ENCODE results near the gene AGBL5.

AGBL5 gene

GRCh38 chr2:27042159-27042661 is 9.3 kb upstream of the AGBL5 start:
- DNase-seq (ENCODE audit: low read depth), result peak; percentile 64
- TF ChIP-seq, protein P1, sequence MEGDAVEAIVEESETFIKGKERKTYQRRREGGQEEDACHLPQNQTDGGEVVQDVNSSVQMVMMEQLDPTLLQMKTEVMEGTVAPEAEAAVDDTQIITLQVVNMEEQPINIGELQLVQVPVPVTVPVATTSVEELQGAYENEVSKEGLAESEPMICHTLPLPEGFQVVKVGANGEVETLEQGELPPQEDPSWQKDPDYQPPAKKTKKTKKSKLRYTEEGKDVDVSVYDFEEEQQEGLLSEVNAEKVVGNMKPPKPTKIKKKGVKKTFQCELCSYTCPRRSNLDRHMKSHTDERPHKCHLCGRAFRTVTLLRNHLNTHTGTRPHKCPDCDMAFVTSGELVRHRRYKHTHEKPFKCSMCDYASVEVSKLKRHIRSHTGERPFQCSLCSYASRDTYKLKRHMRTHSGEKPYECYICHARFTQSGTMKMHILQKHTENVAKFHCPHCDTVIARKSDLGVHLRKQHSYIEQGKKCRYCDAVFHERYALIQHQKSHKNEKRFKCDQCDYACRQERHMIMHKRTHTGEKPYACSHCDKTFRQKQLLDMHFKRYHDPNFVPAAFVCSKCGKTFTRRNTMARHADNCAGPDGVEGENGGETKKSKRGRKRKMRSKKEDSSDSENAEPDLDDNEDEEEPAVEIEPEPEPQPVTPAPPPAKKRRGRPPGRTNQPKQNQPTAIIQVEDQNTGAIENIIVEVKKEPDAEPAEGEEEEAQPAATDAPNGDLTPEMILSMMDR (IDR thresholded peaks at IDR 0.05; ENCODE audit: insufficient read depth, low read depth, low read length, missing control alignments), result no peak
- H3K4me3 ChIP-seq (ENCODE audit: low read depth, low read length), result no peak overlapping the region

GRCh38 chr2:27042985-27043634 is 8.4 kb upstream of the AGBL5 start:
- DNase-seq (ENCODE audit: low read depth), result no peak
- TF ChIP-seq, protein P1 (IDR thresholded peaks at IDR 0.05; ENCODE audit: insufficient read depth, low read depth, low read length, missing control alignments), result no peak
- H3K4me3 ChIP-seq (ENCODE audit: low read depth, low read length), result no peak overlapping the region

DNA sequence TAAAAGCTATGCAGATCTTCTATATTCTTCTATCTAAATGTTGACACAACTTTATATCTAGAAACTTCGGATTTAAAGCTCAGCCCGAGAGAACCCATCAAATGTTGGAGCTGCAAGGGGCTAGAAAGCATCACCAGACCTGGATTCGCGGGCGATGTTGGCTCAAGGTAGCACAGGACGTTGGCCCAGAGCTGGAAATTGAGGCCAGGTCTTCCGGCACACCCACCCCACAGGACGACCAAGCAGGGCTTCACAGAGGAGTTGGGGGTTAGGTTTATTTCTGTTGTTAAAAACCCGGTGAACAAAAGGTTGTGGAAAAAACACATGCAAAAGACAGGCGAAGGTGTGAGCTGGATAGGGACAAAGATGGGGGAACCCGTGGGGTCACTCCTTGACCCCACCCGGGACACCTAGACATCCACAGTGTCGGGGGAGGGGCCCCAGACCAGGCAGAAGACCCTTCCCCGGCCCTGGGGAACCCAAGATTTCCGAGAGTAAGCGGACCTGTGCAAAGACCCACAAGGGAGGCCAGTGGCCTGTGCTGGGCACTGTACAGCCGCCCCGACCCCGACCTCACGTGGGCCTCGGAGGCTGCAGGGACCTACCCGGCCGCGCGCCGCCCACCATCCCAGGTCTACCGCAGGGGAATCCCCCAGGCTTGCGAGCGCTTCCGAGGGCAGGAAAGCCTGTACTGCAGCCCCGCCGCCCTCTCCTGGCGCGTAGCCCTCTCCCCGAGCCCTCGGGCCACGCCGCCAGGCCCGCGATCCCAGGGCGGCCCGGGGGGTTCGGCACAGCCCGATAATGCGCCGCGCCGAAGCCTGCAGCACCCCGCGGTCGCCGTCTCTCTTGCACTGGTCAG is 1.8 kb upstream of the AGBL5 start:
- peak overlapping the region; percentile 76 for H3K4me3 ChIP-seq (ENCODE audit: low read depth, low read length)
- DNase-seq (ENCODE audit: low read depth), result peak; percentile 81
- TF ChIP-seq, protein P1 (IDR thresholded peaks at IDR 0.05; ENCODE audit: insufficient read depth, low read depth, low read length, missing control alignments), result no peak

DNA sequence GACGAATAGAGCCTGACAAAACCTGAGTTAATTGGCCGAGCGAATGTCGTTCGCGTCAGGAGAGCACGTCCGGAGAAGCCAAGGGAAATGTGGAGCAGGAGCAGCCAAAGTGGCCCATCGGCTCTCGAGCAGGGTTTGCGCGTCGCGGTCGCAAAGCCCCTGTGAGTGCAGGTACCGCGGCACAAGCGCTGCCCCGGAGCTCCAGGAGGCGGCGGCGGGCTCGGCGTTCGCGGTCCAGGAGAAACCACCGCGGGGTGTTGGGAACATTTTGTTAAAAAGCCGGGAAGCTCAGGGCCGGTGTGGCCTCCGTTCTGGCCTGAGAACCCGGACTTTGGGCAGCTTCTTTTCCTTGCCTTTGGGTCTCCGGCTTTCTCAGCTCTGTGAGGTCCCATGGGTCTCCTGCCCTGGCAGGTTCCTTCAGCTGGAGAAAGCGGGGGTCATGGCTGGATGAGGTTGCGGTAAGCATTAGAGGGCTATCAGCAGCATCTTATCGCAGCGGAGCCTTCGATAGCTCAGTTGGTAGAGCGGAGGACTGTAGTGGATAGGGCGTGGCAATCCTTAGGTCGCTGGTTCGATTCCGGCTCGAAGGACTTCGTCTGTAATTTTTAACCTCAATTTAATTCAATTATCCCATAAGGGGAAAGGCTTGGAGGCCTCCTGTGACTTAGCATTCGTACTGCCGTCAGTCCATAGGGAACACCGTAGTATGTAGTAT is 1.0 kb upstream of the AGBL5 start:
- TF ChIP-seq, protein P1 (IDR thresholded peaks at IDR 0.05; ENCODE audit: insufficient read depth, low read depth, low read length, missing control alignments), result peak; percentile 7
- DNase-seq (ENCODE audit: low read depth), result peak; percentile 96
- H3K4me3 ChIP-seq (ENCODE audit: low read depth, low read length), result peak overlapping the region; percentile 76

DNA sequence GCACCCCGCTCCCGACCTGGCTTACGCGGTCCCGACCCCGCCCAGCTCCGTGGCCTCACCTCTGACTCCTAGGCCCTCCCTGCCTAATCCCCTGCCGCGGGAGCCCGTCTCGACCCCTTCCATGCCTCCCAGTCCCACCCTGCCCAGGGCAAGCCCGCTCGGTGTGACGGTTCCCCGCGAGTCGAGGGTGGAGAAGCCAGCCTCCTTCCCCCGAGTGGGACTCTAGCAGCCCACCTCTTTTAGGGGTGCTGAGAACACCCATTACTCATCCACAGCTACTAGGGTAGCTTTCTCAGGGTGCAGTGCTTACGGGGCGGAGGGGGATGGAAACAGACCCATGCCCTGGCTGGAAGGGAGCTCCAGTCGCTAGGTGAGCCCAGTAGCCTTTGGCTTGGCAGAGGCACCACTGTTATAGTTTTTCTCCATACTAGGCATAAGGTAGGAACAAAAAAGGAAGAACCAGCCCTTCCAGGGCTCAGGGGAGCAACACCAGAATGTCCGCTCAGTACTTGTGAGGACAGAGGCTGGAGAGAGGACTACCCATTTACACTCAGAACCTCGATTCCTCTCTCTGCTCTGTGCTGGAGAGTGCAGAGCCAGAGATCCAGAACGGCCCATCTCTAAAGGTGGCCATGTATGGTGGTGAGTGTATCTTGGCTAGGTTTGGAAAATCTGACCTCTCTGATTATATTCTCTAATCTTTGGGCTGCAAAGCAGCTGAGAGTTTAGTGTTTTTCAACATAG is 606 bp downstream of the AGBL5 start:
- DNase-seq (ENCODE audit: low read depth), result no peak
- H3K4me3 ChIP-seq (ENCODE audit: low read depth, low read length), result peak overlapping the region; percentile 76
- TF ChIP-seq, protein P1 (IDR thresholded peaks at IDR 0.05; ENCODE audit: insufficient read depth, low read depth, low read length, missing control alignments), result no peak

GRCh38 chr2:27053321-27053720 is 1.9 kb downstream of the AGBL5 start:
- TF ChIP-seq, protein P1 (IDR thresholded peaks at IDR 0.05; ENCODE audit: insufficient read depth, low read depth, low read length, missing control alignments), result no peak
- no peak overlapping the region for H3K4me3 ChIP-seq (ENCODE audit: low read depth, low read length)
- DNase-seq (ENCODE audit: low read depth), result no peak

All from GM12865 (cell line).